H1 (cell line): ENCODE results near the gene SOWAHD. TPM values are rescaled to one million over a fixed set of nuclear protein-coding genes. Genes with fewer than 3 reads are reported as not detected.
A peak's percentile ranks its signal among the peaks of the same experiment; 100 is the strongest.

Source experiments
- CTCF ChIA-PET: fragments of 300-600 bp; sonication (Branson Sonifier 250); formaldehyde crosslinking; loops from one replicate; lab custom pipeline; 2021; ENCODE audit not compliant: partially characterized antibody; lab: Charles Lee
- POLR2A ChIA-PET: fragments of 300-600 bp; sonication (Branson Sonifier 250); formaldehyde crosslinking; loops from one replicate; lab custom pipeline; 2021; ENCODE audit warnings: inconsistent platforms; ENCODE audit not compliant: partially characterized antibody; lab: Charles Lee
- DNase-seq, 2 experiments: peaks; one replicate each; pipeline versions ENCODE4 v3.0.0 to v3.0.0-alpha.2; 2010 to 2022; ENCODE audit warnings: low spot score in 2 of 2, low read depth in 1 of 2, mixed read lengths in 1 of 2
- FAIRE-seq: peaks from 2 replicates; lab custom pipeline; 2011; peaks lifted over from hg19 to GRCh38; lab: Jason Lieb, UNC
- H2AFZ ChIP-seq: 2 replicates; pipeline ENCODE4 v1.8.1; 2012; ENCODE audit warnings: low read length, inconsistent platforms
- H2AK5ac ChIP-seq: 2 replicates; pipeline ENCODE4 v1.6.1; 2013; ENCODE audit warnings: low read depth, low read length
- H2BK120ac ChIP-seq: replicated peaks from 2 replicates; pipeline ENCODE3; 2013; ENCODE audit warnings: low read depth, low read length, inconsistent platforms
- H2BK12ac ChIP-seq: 2 replicates; pipeline ENCODE4 v1.6.1; 2013; ENCODE audit warnings: low read depth, low read length
- H2BK15ac ChIP-seq: 2 replicates; pipeline ENCODE4 v1.6.1; 2013; ENCODE audit warnings: low read length
- H2BK20ac ChIP-seq: 2 replicates; pipeline ENCODE4 v1.6.1; 2013; ENCODE audit warnings: low read length
- H2BK5ac ChIP-seq: 2 replicates; pipeline ENCODE4 v1.6.1; 2013; ENCODE audit warnings: low read depth, low read length
- H3K14ac ChIP-seq: 2 replicates; pipeline ENCODE4 v1.6.1; 2013; ENCODE audit warnings: inconsistent platforms; ENCODE audit not compliant: insufficient read length
- H3K18ac ChIP-seq: 2 replicates; pipeline ENCODE4 v1.6.1; 2013; ENCODE audit warnings: low read length; ENCODE audit errors: extremely low read depth
- H3K23ac ChIP-seq: 2 replicates; pipeline ENCODE4 v1.6.1; 2013; ENCODE audit warnings: inconsistent platforms; ENCODE audit not compliant: insufficient read length
- H3K23me2 ChIP-seq: 2 replicates; pipeline ENCODE4 v1.6.1; 2013; ENCODE audit warnings: low read depth, low read length
- H3K27ac ChIP-seq: 2 replicates; pipeline ENCODE4 v1.6.1; 2011; ENCODE audit warnings: low read depth, low read length, inconsistent platforms
- H3K27me3 ChIP-seq, 4 experiments: replicated peaks in 1 of 4; 1 replicate in 1 of 4; 2 replicates in 3 of 4; pipeline versions ENCODE4 v1.6.1 to v1.8.1; 2011 to 2013; ENCODE audit warnings: low read length in 3 of 4, mild to moderate bottlenecking in 3 of 4, inconsistent platforms in 2 of 4, mixed read lengths in 2 of 4, moderate library complexity in 1 of 4; ENCODE audit not compliant: control insufficient read depth in 3 of 4, insufficient read depth in 3 of 4; ENCODE audit errors: extremely low read depth in 1 of 4
- H3K36me3 ChIP-seq, 4 experiments: 2 replicates each; pipeline versions ENCODE4 v1.6.1 to v1.8.1; 2011 to 2013; ENCODE audit warnings: mild to moderate bottlenecking in 4 of 4, low read length in 3 of 4, moderate library complexity in 2 of 4, control low read depth in 1 of 4, inconsistent platforms in 1 of 4; ENCODE audit not compliant: insufficient read depth in 4 of 4, control insufficient read depth in 2 of 4
- H3K4ac ChIP-seq: replicated peaks from 2 replicates; pipeline ENCODE3; 2013; ENCODE audit warnings: low read length, low read depth, mixed read lengths, inconsistent platforms; ENCODE audit not compliant: insufficient read length
- H3K4me1 ChIP-seq, 4 experiments: replicated peaks in 1 of 4; 1 replicate in 1 of 4; 2 replicates in 3 of 4; pipeline versions ENCODE4 v1.6.1 to v1.8.1; 2011 to 2013; ENCODE audit warnings: low read length in 3 of 4, inconsistent platforms in 2 of 4, mixed read lengths in 1 of 4; ENCODE audit not compliant: insufficient read depth in 4 of 4, control insufficient read depth in 3 of 4
- H3K4me2 ChIP-seq, 2 experiments: 2 replicates each; pipeline versions ENCODE4 v1.6.1 to v1.8.1; 2011 to 2013; ENCODE audit warnings: low read depth in 2 of 2, low read length in 2 of 2, control low read depth in 1 of 2, inconsistent platforms in 1 of 2, mild to moderate bottlenecking in 1 of 2; ENCODE audit not compliant: insufficient read depth in 1 of 2
- H3K4me3 ChIP-seq, 4 experiments: fragments of 200-600, 300-600 bp in 1 of 4; sonication (generic), shearing (Covaris generic), sonication (Bioruptor Twin) in 1 of 4; 2 replicates each; pipeline versions ENCODE4 v1.5.1 to v1.8.1; 2011 to 2016; ENCODE audit warnings: low read length in 4 of 4, low read depth in 3 of 4, control low read depth in 2 of 4, inconsistent platforms in 2 of 4, mild to moderate bottlenecking in 2 of 4, mixed read lengths in 1 of 4, moderate library complexity in 1 of 4; ENCODE audit not compliant: insufficient read depth in 2 of 4; ENCODE audit errors: extremely low read depth in 1 of 4
- H3K56ac ChIP-seq: replicated peaks from 2 replicates; pipeline ENCODE3; 2013; ENCODE audit warnings: low read depth, mild to moderate bottlenecking, mixed read lengths, low read length, inconsistent platforms; ENCODE audit not compliant: insufficient read length
- H3K79me1 ChIP-seq: 2 replicates; pipeline ENCODE4 v1.6.1; 2013; ENCODE audit warnings: low read depth, low read length, control low read depth
- H3K79me2 ChIP-seq, 2 experiments: 2 replicates each; pipeline versions ENCODE4 v1.6.1 to v1.8.1; 2012 to 2013; ENCODE audit warnings: low read length in 2 of 2, mild to moderate bottlenecking in 2 of 2, inconsistent platforms in 1 of 2; ENCODE audit not compliant: insufficient read depth in 2 of 2, control insufficient read depth in 1 of 2
- H3K9ac ChIP-seq, 4 experiments: replicated peaks in 1 of 4; 1 replicate in 1 of 4; 2 replicates in 3 of 4; pipeline versions ENCODE4 v1.6.1 to v1.8.1; 2011 to 2013; ENCODE audit warnings: low read depth in 3 of 4, low read length in 3 of 4, control low read depth in 2 of 4, mild to moderate bottlenecking in 2 of 4, moderate library complexity in 2 of 4, inconsistent platforms in 1 of 4; ENCODE audit errors: extremely low read depth in 1 of 4
- H3K9me3 ChIP-seq, 2 experiments: 2 replicates each; pipeline versions ENCODE4 v1.6.1 to v1.8.1; 2012 to 2013; ENCODE audit warnings: mild to moderate bottlenecking in 2 of 2, moderate library complexity in 2 of 2, control low read depth in 1 of 2, inconsistent platforms in 1 of 2, low read depth in 1 of 2, low read length in 1 of 2, mixed read lengths in 1 of 2; ENCODE audit not compliant: insufficient read depth in 2 of 2
- H4K20me1 ChIP-seq, 2 experiments: replicated peaks in 1 of 2; 2 replicates each; pipeline versions ENCODE3 to v1.8.1; 2011 to 2013; ENCODE audit warnings: inconsistent platforms in 2 of 2, low read length in 2 of 2, mild to moderate bottlenecking in 1 of 2; ENCODE audit not compliant: insufficient read depth in 2 of 2, control insufficient read depth in 1 of 2
- H4K5ac ChIP-seq: 2 replicates; pipeline ENCODE4 v1.6.1; 2013; ENCODE audit warnings: low read length, low read depth, mixed read lengths, inconsistent platforms; ENCODE audit not compliant: insufficient read length
- H4K8ac ChIP-seq: 2 replicates; pipeline ENCODE4 v1.8.0; 2013; ENCODE audit warnings: mild to moderate bottlenecking, moderate library complexity, low read length, inconsistent platforms; ENCODE audit not compliant: insufficient read depth; ENCODE audit errors: extremely low read depth
- H4K91ac ChIP-seq: replicated peaks from 2 replicates; pipeline ENCODE3; 2013; ENCODE audit warnings: low read length, mixed read lengths, inconsistent platforms; ENCODE audit not compliant: insufficient read length
- CHD1 ChIP-seq: IDR thresholded peaks from 2 replicates; pipeline ENCODE4 v1.6.1; 2012; ENCODE audit warnings: low read depth, low read length, improper control_type of control experiment
- E2F6 ChIP-seq: IDR thresholded peaks from 2 replicates; pipeline ENCODE4 v1.6.1; 2012; ENCODE audit warnings: inconsistent platforms
- FOSL1 ChIP-seq: IDR thresholded peaks from 2 replicates; pipeline ENCODE4 v1.6.1; 2011; ENCODE audit warnings: mild to moderate bottlenecking, low read depth, low read length, moderate library complexity; ENCODE audit not compliant: insufficient read depth
- HDAC2 ChIP-seq, 2 experiments: fragments of 300-600 bp in 1 of 2; sonication (generic) in 1 of 2; IDR thresholded peaks; 2 replicates each; pipeline ENCODE4 v1.6.1; 2011 to 2012; ENCODE audit warnings: low read depth in 2 of 2, low read length in 2 of 2, mild to moderate bottlenecking in 2 of 2, moderate library complexity in 2 of 2, borderline replicate concordance in 1 of 2, inconsistent platforms in 1 of 2
- JUN ChIP-seq: IDR thresholded peaks from 2 replicates; pipeline ENCODE4 v1.6.1; 2011; ENCODE audit warnings: low read depth, mild to moderate bottlenecking, improper control_type of control experiment, low read length
- KDM5A ChIP-seq: fragments of 200-600 bp; IDR thresholded peaks from 2 replicates; pipeline ENCODE4 v1.7.1; 2012; ENCODE audit warnings: mild to moderate bottlenecking, low read length, inconsistent platforms, mixed read lengths
- MAFK ChIP-seq: IDR thresholded peaks from 2 replicates; pipeline ENCODE4 v1.6.1; 2012; ENCODE audit warnings: low read depth, mild to moderate bottlenecking, improper control_type of control experiment, low read length
- SIX5 ChIP-seq: IDR thresholded peaks from 2 replicates; pipeline ENCODE4 v1.6.1; 2011; ENCODE audit warnings: mild to moderate bottlenecking, low read depth, low read length
- USF2 ChIP-seq: IDR thresholded peaks from 2 replicates; pipeline ENCODE4 v1.6.1; 2011; ENCODE audit warnings: low read length, improper control_type of control experiment
- WGBS, 2 experiments: shearing (Covaris generic) in 1 of 2; methylation state at CpG; one replicate each; pipeline versions ENCODE4 v1.1.6 to v1.1.7; 2013 to 2015; ENCODE audit warnings: low lambda C conversion rate in 2 of 2, mixed read lengths in 2 of 2, inconsistent platforms in 1 of 2, low coverage in 1 of 2, missing lambda C conversion rate in 1 of 2; ENCODE audit not compliant: insufficient replicate concordance in 2 of 2, insufficient coverage in 1 of 2, insufficient read length in 1 of 2; ENCODE audit errors: extremely low coverage in 1 of 2, missing lambda C conversion rate in 1 of 2; 5-methylcytosine and 5-hydroxymethylcytosine counted together
- polyA plus RNA-seq, 7 experiments: library from polyadenylated mRNA; depleted of rRNA in 3 of 7; stranded (reverse) in 5 of 7; unstranded in 2 of 7; fragments of >200 nt in 5 of 7; fragments of 200-250 nt in 2 of 7; gene quantifications; 1 replicate in 5 of 7; 2 replicates in 1 of 7; 4 replicates in 1 of 7; pipeline versions ENCODE4 v1.2.1 to v1.2.3, GENCODE V29; 2011 to 2013; ENCODE audit warnings: missing spikeins in 2 of 7, mixed read lengths in 2 of 7
- total RNA-seq: library from RNA; stranded (reverse); fragmentation: NEBNext Ultra II Directional; extraction: Animal tissue kit (Norgen Biotek cat#: 25700); gene quantifications from 2 replicates; pipeline ENCODE4 v1.2.1, GENCODE V29; 2021

SOWAHD gene
- total and polyA plus RNA-seq, 2 of the 8 experiments (the other 6 are each of a cell fraction or from before 2014, with no cell fraction given) = 1.7 to 2.9 TPM

- CTCF ChIA-PET = interaction anchor here (0.7 to 3.8 kb wide), 9 partner anchors 9 to 363 kb away, joined by 3 to 20 read pairs (median 3); no protein-coding TSS in a partner anchor
- Histone ChIP-seq H3K4me1 (peaks cover 4 to 16% (median 12%) of the 10 kb centered on the region in 4 experiments; a peak in 5 of 7 replicates), H3K18ac (no peak overlapping the region), H3K14ac (no peak overlapping the region), H2BK20ac (no peak overlapping the region), H3K27ac (no peak overlapping the region), H2BK5ac (no peak overlapping the region), H3K27me3 (no peaks in the 10 kb centered on the region), H4K8ac (no peak overlapping the region), H4K20me1 (no peaks in the 10 kb centered on the region), H3K36me3 (no peaks in the 10 kb centered on the region), H4K91ac (no peak overlapping the region), H2BK15ac (no peak overlapping the region), H2AK5ac (no peak overlapping the region), H4K5ac (no peak overlapping the region), H3K9me3 (no peaks in the 10 kb centered on the region), H3K4me3 (no peak overlapping the region), H3K4me2 (no peak overlapping the region), H3K9ac (no peak overlapping the region), H3K4ac (no peak overlapping the region), H2BK120ac (no peak overlapping the region), H3K79me1 (no peaks in the 10 kb centered on the region), H2BK12ac (no peak overlapping the region), H2AFZ (no peak overlapping the region), H3K23me2 (peaks cover 4% of the 10 kb centered on the region; the same call in 1 of the 2 replicates), H3K23ac (no peak overlapping the region), H3K56ac (no peak overlapping the region), H3K79me2 (no peaks in the 10 kb centered on the region)
- WGBS, 2 experiments = 66% methylated on average over 3 of the region's 3 CpGs; no CpG with 5 or more reads in 1 of the 2 experiments
- TF ChIP-seq E2F6 (no peak), KDM5A (no peak), SIX5 (no peak), USF2 (no peak), JUN (no peak), FOSL1 (no peak), HDAC2 (IDR thresholded peaks at IDR 0.05; ENCODE audit: borderline replicate concordance in 1 of 2, low read depth in 2 of 2, low read length in 2 of 2) (no peak), CHD1 (no peak), MAFK (no peak)
- POLR2A ChIA-PET = interaction anchor here (0.6 kb wide), 1 partner anchor 162 kb away, joined by 3 read pairs; no protein-coding TSS in a partner anchor
- FAIRE-seq (peak; percentile 72), DNase-seq (no peak)
Observed at GRCh38 chrX:119753001-119753400, 5.4 kb upstream of the SOWAHD start.
